SW480 (cell line): Measurements from ENCODE around the gene MRFAP1.
A peak's percentile ranks its signal among the peaks of the same experiment; 100 is the strongest.
"Not testable (repeated sequence)": the region's sequence is repeated elsewhere in the genome, so short reads cannot be mapped to it uniquely, and the experiment has no call there.

Source experiments
- DNase-seq: peaks from one replicate; pipeline ENCODE4 v3.0.0-alpha.2; 2016; ENCODE audit warnings: low spot score

MRFAP1 gene

DNA sequence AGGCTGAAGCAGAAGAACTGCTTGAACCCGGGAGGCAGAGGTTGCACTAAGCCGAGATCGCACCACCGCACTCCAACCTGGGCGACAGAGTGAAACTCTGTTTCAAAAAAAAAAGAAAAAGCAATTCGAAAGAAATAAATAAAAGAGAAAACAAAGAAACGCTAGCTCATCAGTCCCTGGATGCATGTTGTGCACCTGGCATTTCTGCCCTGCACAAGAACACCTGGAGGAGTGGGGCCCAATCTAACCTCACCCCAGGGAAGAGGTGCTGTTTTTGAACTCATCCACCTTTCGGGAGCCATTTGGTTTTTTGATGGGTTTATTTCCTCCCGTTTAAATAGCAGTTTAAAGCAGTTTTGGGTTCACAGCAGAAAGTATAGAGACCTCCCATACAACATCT is 5.7 kb upstream of the MRFAP1 start:
- DNase-seq: no peak

GRCh38 chr4:6639137-6639680 is 1.3 kb upstream of the MRFAP1 start:
- DNase-seq: no peak

DNA sequence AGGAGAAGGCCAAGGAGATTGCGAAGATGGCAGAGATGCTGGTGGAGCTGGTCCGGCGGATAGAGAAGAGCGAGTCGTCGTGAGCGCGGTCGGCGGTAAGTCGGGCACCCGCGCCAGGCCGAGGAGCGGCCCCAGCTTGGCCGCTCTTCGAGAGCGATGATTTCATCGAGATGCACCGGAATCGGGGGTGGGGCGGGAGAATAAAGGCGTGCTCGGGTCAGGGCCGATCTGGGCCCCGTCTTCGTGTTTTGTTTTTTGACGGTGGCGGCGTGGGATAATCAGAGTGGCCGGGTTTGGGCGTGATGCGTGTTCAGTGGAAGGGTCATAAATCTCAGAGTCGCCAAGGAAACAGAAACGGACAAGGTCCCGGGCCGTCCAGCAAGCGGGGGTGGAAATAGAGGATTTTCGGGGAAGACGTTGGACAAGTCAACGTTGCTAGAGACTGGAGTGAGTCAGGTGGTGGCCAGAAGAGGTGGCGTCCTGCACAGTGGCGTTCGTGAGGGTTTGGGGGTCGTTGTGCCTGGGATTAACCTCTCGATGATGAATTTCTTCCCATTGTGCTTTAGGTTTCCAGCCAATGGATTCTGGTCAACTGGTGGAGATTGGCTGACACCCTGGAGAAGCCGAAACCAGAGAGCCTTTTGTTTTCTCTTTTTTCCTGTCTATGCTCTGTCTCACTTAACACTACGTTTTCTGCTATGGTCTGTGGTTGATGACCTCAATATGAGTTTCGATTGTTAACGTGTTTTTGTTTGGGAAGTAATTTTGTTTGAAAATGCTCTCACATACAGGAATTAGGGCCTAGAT is 882 bp downstream of the MRFAP1 start:
- DNase-seq: peak; percentile 26

GRCh38 chr4:6641971-6642320 is 1.5 kb downstream of the MRFAP1 start:
- DNase-seq: no peak

DNA sequence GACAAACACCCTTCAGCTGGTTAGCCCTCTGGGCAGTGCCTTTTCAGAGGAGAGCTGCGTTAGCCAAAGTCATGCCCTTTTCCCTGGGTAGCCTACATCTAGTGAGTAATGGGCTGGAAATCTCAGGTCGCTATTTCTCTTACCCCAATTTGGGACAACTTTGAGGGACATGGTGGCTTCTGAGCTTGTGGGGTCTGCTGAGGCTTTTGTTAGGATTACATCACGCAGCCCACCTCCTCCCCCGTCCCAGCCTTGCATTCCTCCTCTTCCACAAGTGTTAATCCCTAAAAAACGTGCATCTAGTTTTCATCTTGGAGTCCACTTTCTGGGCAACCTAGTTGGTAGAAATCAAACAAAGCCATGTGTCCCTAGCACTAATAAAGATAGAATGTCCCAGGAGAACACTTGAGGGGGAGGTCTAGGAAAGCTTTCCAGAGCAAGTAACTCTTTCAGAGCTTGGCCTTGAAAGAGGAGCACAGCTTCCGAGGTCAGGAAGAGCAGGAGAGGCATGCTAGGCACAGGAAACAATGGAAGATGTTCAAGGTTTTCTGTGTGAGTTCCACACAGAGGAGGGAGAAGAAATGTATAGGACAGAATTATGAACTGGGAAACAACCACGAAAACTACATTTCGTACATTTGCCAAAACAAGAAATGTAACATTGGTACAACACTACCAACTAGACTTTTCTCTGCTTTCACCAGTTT is 2.8 kb downstream of the MRFAP1 start:
- no peak for DNase-seq

- DNase-seq: no peak
Observed at GRCh38 chr4:6644792-6645530, 4.5 kb downstream of the MRFAP1 start.

DNA sequence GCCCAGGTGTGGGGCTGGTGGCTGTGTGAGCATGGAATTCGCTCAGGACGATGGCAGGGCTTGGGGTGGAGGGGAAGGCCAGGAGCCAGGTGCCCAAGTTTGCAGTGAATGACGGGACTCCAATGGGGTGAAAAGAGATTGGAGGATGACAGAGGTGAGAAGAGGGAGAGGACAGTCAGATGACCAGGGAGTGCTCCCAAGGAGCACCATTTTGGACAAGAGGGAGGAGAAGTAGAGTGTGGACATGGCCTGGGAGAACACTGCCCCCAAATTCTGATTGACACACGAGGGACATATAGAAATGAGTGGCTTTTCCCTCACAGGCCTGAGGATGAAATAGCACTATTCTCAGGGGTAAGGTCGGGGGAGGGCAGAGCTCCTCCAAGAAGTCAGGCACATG is 6.7 kb downstream of the MRFAP1 start:
- DNase-seq: no peak

DNA sequence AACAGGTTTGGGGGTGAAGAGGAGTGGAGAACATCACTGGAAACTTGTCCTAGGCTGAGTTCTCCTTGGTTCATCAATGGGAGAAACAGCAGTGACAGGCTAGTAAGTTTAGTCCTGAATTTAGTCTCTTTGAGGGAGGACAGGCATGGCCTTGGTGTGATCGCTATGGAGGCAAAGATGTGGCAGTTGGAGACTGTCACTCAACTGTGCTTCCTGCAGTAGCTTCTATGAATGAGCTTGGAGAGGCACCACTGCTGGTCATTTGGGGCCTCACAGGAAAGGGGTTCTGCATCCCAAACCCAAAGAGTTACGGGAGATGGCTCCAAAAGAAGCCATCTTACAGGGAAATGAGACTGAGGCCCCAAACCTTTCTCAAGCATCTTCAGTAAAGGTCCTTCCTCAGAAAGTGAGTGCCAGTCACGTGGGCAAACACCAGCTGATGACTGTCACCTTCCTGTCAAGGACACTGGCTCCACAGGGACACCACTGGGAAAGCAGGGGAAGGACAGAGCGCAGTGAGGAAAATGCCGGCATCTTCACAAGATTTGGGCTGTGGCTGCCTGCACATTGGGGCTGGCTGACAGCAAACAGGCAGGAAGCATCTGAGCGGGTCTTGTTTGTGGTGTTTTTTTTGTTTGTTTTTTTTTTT is 7.2 kb downstream of the MRFAP1 start:
- DNase-seq: no peak

DNA sequence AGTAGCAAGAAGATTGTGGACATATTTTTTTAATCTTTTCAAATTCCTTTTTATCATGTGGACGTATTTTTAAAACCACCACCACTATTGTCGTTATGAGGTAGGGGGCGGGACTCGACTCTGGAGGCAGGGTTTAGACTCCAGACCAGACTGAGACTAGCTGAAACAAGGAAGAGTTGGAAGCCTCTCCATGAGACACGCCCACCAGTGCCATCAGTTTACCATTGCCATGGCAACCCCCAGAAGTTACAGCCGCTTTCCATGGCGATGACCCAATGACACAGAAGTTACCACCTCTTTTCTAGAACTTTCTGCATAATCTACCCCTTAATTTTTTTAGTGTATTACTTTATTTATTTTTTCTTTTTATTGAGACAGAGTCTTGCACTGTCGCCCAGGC is 8.7 kb downstream of the MRFAP1 start:
- no peak for DNase-seq

GRCh38 chr4:6654211-6654610 is 13.7 kb downstream of the MRFAP1 start:
- DNase-seq: not testable (repeated sequence)

DNA sequence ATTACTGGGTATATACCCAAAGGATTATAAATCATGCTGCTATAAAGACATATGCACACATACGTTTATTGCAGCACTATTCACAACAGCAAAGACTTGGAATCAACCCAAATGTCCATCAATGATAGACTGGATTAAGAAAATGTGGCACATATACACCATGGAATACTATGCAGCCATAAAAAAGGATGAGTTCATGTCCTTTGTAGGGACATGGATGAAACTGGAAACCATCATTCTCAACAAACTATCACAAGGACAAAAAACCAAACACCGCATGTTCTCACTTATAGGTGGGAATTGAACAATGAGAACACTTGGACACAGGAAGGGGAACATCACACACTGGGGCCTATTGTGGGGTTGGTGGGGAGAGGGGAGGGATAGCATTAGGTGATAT is 14.8 kb downstream of the MRFAP1 start:
- DNase-seq: not testable (repeated sequence)

DNA sequence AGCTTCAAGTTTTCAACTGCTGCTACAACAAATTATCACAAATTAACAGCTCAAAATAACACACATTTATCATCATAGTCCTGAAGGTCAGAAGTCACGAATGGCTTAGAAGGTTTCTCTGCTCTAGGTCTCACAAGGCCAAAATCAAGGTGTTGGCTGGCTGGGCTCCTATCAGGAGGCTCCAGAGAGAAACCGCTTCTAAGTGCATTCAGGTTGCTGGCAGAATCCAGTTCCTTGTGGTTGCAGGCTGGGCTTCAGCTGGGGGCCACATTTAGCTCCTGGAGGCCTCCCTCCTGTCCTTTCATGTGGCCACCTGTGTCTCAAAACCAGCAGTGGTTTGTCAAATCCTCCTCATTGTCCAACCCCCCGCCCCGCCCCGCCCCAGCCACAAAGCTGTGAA is 15.4 kb downstream of the MRFAP1 start:
- DNase-seq: peak; percentile 56

GRCh38 chr4:6657242-6658208 is 17.0 kb downstream of the MRFAP1 start:
- no peak for DNase-seq

DNA sequence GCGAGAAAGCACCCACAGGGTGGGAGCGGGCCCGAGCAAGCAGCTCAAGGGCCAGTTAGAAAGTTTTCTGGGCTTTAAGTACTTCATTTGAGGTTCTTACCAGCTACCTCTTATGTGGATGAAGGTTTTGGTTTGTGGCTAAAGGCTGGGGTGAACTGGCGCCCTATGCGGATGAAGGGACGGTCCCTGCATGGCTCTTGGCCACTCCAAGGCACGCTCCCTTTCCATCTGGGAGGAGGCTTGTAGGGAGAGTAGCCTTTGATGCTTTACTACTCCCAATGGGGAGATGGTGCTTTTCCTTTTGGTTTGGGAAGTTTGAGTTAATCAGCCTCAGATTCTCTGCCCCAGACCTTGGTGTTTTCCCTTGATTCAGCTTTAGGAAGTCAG is 17.7 kb downstream of the MRFAP1 start:
- no peak for DNase-seq

DNA sequence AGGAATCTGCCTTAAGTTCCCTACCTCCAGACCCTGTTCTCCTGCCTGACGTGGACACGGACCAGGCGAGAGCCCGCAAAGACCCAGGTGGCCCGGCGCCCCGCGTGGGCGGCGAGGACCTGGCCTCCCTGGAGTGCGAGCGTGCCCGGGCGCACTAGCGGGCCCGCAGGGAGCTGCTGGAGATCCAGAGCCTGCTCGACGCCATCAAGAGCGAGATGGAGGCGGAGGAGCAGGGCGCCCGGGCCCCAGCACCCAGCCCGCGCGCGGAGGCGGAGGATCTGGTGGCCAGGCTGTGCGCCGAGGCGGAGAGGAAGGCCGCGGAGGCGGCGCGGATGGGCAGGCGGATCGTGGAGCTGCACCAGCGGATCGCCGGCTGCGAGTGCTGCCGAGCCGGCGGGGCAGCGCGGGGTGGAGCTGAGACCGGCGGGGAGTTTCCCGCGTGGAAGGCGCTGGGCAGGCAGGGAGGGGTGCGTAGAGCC is 18.2 kb downstream of the MRFAP1 start:
- DNase-seq: no peak

DNA sequence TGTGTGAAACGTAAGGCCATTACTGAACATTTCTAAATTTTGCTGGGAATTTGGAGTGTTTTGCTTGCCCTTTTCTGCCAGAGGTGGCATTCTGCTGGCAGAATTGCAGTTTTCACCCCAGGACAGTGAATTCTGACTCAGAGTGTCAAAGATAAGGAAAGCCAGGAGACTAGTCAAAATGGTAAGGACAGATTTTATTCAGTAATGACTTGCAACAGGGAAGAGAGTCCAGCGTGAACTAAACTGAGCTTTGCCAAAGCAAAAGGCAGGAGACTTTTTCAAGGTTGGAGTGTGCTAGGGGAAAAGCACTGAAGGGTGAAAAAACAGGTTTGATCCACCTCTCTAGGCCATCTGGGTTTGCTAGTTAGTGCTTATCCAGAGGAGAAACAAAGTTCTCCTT is 19.4 kb downstream of the MRFAP1 start:
- no peak for DNase-seq

- no peak for DNase-seq
Observed at GRCh38 chr4:6660430-6660829, 19.9 kb downstream of the MRFAP1 start.

DNA sequence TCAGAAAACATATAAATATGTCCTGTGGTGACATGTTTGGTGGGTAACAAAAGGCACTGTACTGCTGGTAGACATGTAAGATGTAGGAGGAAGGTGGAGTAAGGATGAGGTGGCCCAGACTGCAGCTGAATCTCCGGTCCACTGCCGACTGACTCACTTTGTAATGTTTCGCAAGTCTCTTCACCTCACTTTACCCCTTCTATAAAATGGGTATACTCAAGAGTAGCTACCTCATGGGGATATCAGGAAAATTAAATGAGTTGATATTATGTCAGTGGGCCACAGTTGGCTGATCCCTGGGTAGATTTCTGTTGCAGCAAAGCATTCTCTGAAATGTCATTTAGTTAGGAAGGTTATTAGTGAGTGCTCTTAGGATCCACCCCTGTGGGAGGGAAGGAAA is 22.1 kb downstream of the MRFAP1 start:
- DNase-seq: no peak

- DNase-seq: no peak
Observed at GRCh38 chr4:6663596-6664393, 23.3 kb downstream of the MRFAP1 start.

DNA sequence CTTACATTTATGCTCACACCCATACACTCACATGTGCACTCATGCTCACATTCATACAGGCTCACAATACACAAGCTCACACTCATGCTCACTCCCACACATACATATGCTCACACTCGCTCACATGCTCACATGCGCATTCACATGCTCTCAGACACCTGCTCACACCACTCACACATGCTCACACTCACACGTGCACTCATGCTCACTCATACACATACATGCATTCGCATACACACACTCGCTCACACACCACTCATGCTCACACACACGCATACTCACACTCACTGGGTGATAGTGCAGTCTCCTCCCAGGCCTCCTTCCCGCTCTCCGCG is 24.8 kb downstream of the MRFAP1 start:
- DNase-seq: no peak
